MM.1S (cell line): ENCODE results near the gene FXYD4.

ENCODE experiments used
- CTCF ChIP-seq: fragments of 300-600 bp; sonication (generic); IDR thresholded peaks from 2 replicates; pipeline ENCODE4 v1.5.1; 2016; ENCODE audit warnings: antibody characterized with exemption, low read length, mixed read lengths
- EZH2 ChIP-seq: fragments of 300-600 bp; sonication (generic); optimal IDR thresholded peaks from 2 replicates; pipeline ENCODE3; 2017; ENCODE audit warnings: low read depth, mild to moderate bottlenecking, antibody characterized with exemption, low read length, mixed read lengths

GRCh38 chr10:43324876-43325275, 46.6 kb upstream of the FXYD4 start:
- no peak for TF ChIP-seq CTCF
- TF ChIP-seq EZH2 = no peak
